NCI-H460 (cell line): ENCODE measurements around the gene TTC28. TPM values are rescaled to one million over a fixed set of nuclear protein-coding genes. Genes with fewer than 3 reads are reported as not detected.
"Not testable (repeated sequence)": the region's sequence is repeated elsewhere in the genome, so short reads cannot be mapped to it uniquely, and the experiment has no call there.

Experiments used
- DNase-seq: peaks from one replicate; pipeline ENCODE4 v3.0.0-alpha.2; 2016; ENCODE audit warnings: low read depth; ENCODE audit errors: extremely low read depth
- total RNA-seq: library from RNA; depleted of rRNA; stranded (reverse); fragments of >200 nt; shearing (Covaris generic); gene quantifications from 2 replicates; pipeline ENCODE4 v1.2.3, GENCODE V29; 2014

Gene TTC28
- total RNA-seq, 1 experiment from 2014 or later, result 6.6 TPM

GRCh38 chr22:28171712-28172111 is 507.9 kb downstream of the TTC28 start:
- DNase-seq, result no peak

DNA sequence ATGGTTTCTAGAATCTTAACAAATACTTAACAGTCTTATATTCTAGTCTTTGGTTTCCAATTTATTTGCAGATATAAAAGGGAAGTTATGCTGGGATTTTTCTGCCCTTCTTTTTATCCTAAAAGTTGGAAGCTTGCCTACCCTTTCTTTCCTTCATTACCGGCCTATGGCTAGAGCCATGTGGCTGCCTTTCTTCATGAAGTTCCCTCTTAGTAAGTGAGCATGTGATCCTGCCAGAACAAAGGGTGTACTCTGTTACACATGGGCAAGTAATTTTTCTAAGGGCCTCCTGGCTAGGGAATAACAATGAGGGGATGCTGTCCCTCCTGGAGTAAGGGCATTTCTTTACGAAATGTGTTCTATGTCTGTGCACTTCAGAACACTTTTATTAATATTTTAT is 508.5 kb downstream of the TTC28 start:
- DNase-seq, result no peak

GRCh38 chr22:28169314-28169713 is 510.3 kb downstream of the TTC28 start:
- not testable (repeated sequence) for DNase-seq

DNA sequence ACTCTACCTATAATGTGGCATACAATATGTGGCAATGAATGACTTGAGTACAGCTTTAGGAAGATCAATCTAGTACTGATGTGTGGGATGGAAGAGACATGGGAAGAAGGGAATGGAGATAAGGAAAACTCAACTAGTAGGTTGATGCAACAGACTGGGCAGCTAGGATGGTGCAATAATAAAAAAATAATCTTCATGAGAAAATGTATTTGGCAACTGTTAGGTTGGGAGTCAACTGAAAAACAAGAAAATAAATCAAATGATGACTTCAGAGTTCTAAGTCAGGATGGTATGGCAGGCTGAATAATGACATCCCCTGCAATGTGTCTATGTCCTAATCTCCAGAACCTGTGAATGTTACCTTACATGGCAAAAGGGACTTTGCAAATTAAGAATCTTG is 523.8 kb downstream of the TTC28 start:
- no peak for DNase-seq

DNA sequence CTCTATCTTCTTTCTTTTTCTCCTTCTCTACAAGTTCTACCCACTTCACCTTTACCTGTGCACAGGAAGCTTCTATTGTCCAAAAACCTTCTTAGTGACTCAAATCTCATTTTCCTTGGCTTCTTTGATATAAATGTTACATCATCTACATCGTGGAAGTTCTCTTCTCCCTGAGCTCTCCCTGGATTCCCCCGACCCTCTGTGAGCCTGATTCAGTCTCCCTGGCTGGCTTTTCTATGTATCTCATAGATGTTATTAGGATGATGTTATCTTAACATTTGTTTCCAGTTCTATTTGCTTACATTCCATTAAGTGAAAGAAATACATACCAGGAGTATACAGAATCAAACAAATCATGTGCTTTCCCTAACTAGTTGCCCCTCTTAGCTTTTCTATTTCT is 524.8 kb downstream of the TTC28 start:
- no peak for DNase-seq

DNA sequence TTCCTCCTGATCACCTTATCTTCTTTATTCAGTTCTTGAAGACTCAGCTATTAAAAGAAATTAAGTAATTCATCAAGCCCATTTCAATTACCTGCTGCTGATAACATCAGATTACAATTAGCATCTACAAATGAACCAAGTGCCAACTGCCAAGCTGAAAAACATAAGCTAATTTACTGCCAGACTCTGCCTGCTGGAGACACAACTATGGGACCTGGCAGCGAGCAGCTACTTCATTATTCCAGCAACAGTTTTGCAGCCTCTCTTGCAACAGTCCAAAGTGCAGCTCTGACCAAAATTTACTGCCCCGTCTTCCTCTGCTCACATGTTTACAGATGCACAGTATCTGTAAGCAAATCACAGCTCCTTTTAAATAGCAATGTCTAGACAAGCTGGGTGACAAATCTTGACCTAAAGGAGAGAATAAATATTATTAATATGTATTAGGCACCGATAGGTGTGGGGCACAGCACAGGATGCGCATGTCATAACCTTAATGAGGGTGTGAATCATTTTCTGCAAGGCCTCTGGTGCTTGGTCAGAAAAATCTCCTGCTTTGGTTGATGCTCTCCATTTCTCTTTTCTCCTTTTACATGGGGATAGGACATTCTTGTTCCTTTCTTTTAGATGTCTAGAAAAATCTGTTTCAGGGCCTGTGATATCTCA is 528.4 kb downstream of the TTC28 start:
- DNase-seq, result no peak

- DNase-seq, result no peak
These were observed 530.7 kb downstream of the TTC28 start for GRCh38 chr22:28148816-28149465.

DNA sequence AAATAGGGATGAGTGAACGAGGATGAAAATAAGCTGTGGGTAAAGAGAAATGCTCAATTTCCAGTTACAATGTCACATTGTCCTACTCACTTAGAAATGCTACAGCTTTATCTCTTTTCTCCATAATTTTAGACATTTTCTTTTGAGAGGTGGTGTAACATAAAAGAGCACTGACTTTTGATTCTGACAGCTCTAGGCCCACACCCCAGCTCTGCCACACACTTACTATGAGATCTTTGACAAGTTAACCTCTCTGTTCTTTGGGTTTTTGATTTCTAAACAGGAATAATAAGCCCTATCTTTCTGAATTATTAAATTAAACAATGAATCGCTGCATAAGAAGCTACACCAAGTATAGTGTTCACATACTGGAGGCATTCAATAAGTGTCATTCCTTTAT is 532.2 kb downstream of the TTC28 start:
- DNase-seq, result no peak

DNA sequence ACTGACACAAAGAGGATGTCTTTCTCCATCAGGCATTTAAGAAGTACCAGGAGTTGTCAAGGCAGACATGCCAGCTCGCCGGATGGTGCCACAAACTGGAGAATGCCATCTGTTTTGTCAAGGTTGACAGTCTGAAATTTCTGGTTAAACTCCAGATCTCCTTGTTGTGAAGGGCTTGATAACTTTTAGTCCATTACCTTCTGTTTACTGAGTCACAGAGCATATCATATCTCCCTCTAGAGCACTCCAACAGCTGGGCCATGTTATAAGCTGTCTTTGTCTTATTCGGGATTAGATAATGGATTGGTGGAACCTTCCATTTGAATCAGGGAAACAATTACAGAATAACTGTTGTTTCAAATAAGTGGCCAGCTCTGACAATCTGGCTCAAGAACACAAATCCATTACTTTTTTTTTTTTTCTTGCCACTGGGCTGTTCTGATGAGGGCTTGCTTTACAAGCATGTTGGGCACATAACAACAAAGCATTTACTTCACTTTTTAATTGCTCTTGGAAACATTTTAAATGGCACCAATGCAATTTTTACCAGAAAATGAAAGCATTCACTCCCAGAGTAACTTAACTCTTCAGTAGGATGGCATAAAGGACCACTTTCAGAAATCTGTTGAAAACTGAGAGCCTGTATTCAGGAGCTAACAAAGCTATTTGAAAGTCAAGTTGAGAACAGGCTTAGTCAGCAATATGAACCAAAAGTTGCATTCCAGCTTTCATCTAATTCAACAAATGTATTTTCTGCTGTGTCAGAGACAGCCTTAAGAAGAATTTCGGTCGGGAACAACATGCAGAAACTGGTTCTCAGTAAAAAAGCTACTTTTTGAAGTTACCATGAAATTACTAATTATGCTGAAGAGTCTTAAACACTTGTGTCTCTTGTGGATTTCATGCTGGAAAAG is 533.0 kb downstream of the TTC28 start:
- DNase-seq, result no peak

DNA sequence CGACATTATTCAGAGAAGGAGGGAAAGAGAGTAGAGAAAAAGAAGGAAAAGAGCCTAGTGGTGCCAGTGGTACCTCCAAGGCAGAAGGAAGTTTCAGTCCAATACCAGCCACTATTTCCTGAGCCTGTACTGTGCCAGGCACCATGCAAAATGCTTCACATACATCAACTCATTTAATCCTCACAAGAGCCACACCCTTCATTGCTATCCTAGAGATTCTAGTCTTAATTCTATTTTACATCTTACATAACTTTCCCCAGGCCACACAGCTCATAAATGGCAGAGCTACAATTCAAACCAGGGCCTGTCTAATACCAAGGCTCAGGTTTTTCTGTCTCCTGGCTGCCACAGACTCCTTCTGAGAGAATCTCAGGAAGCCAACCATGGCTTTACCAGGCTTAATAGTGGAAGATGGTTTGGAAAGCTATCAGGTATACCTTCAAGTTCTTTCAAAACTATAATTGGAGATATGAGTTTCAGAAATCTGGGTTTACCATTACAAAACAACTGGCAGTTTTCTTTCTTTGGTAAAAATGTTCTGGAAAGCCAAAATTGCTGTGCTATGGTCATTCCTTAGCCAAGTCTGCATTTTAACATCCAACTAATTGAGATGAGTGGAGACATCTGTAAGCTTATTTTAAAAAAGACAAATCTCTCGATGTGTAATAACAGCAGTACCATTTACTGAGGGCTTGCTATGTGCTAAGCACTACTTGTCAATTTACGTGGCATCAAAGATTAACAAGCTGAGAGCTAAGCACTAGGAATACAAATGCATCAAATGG is 535.5 kb downstream of the TTC28 start:
- no peak for DNase-seq

DNA sequence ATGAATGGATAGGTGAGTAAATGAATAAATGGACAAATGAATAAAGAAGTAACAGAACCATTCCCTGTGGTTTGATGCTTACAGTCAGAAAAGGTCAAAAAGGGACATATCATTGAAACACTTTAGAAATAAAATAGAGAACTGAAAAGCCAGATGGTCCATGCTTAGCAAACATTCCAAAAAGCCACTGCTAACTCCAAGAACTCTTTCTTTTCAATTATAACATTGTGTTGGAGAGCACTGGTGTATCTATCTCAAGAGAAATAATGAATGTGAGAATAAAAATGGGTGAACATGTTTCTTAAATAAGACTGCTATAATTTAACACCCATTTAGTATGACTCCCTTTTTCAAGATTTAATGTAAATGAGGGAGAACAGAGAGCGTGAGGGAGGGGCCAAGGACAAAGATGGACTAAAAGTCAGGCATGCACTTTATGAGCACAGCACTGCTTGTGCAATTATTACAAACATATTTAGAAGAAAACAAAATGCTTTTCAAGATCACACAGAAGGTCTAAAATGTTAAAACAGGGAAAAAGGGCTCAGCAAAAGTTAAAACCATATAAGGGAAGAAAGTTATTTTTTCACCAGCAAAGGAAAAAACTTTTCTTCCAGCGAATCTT is 536.3 kb downstream of the TTC28 start:
- no peak for DNase-seq

- no peak for DNase-seq
These were observed 537.2 kb downstream of the TTC28 start for GRCh38 chr22:28142361-28142961.

DNA sequence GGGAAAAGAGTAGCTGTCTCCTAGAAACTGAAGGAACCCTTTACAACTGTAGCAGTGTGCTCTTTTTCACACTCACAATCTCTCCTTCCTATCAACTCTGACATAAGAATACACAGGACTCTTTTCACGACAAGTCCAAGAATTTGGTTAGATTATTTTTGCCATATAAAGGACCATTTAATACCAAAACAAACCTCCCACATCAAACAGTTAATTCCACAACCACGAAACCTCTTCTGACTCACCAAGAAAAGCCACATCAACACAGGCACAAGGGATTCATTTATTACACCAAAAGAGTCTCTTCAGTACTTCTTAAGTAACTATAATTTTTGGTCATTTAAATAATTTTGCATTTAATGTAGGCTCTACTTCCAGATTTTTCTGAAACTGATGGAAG is 538.0 kb downstream of the TTC28 start:
- DNase-seq, result no peak

DNA sequence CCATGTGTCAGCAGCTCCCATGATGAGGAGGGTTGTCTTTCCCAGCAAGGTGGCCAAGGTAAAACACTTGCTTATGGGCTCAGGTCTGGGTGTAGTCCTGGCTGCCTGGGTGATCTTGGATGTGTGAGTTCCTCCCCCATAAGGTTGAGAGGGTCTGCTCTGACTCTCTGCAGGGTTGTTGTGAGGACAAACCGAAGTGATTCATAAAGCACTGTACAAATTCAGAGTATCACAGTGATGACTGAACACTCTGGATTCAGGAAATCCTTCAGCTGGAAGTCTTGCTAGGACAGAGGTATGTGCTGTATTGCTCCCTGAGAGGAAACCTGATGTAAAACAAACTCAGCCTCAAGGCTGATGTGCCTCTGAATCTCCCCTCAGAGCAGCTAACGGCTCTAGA is 539.7 kb downstream of the TTC28 start:
- no peak for DNase-seq

DNA sequence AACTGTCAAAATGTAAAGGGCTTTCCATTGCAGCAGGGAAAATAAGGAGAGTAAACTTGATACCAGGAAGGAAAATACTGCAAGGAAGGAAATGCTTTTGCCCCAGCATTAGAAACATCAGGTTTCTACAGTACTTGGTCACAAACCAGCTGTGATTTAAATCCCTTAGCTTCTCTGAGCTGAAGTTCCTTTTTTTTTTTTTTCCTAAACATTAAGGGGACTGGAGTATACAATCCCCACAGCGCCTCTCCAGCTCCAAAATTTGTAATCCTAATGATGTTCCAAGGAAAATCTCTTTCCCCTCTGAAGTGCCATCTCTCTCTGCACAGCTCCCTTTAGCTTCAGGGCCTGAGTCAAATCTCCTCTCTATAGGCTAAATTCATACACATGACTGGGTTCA is 540.1 kb downstream of the TTC28 start:
- no peak for DNase-seq

GRCh38 chr22:28137036-28137435 is 542.6 kb downstream of the TTC28 start:
- no peak for DNase-seq

GRCh38 chr22:28132466-28132865 is 547.2 kb downstream of the TTC28 start:
- no peak for DNase-seq

GRCh38 chr22:28129319-28129962 is 550.2 kb downstream of the TTC28 start:
- no peak for DNase-seq

- no peak for DNase-seq
These were observed 550.8 kb downstream of the TTC28 start for GRCh38 chr22:28128827-28129226.
